Activated T-cell treated with anti-CD3 and anti-CD28 coated beads, Interleukin-2, amount 50 U/mL, for 72 hours (primary cell): Measurements from ENCODE around the gene SPDYE2. TPM values are rescaled to one million over a fixed set of nuclear protein-coding genes. Genes with fewer than 3 reads are reported as not detected.
"Not testable (repeated sequence)": the region's sequence is repeated elsewhere in the genome, so short reads cannot be mapped to it uniquely, and the experiment has no call there.

Experiments
- ATAC-seq, 2 donors: fragments of 150-1000 bp; cut with Tn5 transposase; replicated peaks in 1 of 2; 2 replicates each; pipeline ENCODE4 v1.10.0; 2021; ENCODE audit warnings: moderate library complexity in 2 of 2, mild to moderate bottlenecking in 1 of 2
- DNase-seq, 2 donors: peaks; one replicate each; pipeline ENCODE4 v3.0.0; 2021 to 2022; ENCODE audit warnings: mixed read lengths in 1 of 2
- H3K27ac Mint-ChIP-seq: one replicate; pipeline ENCODE4 v1.8.0; 2022; ENCODE audit warnings: mild to moderate bottlenecking, moderate library complexity, mixed read lengths
- H3K27me3 Mint-ChIP-seq: one replicate; pipeline ENCODE4 v1.8.0; 2022; ENCODE audit warnings: low read depth, mixed read lengths
- H3K36me3 Mint-ChIP-seq, 2 donors: one replicate each; pipeline ENCODE4 v1.8.0; 2022; ENCODE audit warnings: mixed read lengths in 2 of 2, mild to moderate bottlenecking in 1 of 2; ENCODE audit not compliant: insufficient read depth in 2 of 2
- H3K4me1 Mint-ChIP-seq: one replicate; pipeline ENCODE4 v1.8.0; 2022; ENCODE audit warnings: low read depth, mixed read lengths
- H3K4me3 Mint-ChIP-seq, 2 donors: one replicate each; pipeline ENCODE4 v1.8.0; 2022; ENCODE audit warnings: mild to moderate bottlenecking in 2 of 2, mixed read lengths in 2 of 2, moderate library complexity in 2 of 2
- H3K9me3 Mint-ChIP-seq, 2 donors: one replicate each; pipeline ENCODE4 v1.8.0; 2022; ENCODE audit warnings: mixed read lengths in 2 of 2
- total RNA-seq, 2 donors: library from RNA; stranded (reverse); gene quantifications; one replicate each; pipeline ENCODE4 v1.2.3, GENCODE V29; 2022

SPDYE2 gene
- total RNA-seq, 2 donors from 2014 or later, result not detected

DNA sequence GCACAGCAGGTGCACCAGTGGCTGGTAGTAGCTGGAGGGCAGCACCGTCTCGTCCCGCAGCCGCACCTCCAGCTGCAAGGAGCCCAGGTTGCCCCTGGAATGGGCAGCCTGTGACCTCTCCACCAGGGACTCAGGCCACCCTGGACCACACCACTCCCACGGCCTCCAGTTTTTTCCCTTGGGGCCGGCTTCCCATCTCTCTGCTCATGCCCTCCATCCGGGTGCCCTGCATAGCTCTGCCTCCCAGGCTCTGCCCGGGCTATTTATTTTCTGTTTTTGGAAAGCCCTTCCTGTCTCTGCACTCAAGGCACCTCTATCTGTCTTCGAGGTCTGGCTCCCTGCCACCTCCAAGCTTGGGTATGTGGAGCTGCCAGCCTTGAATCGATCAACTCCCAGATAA is 45.0 kb downstream of the SPDYE2 start:
- not testable (repeated sequence) for H3K9me3 Mint-ChIP-seq, DNase-seq, H3K4me3 Mint-ChIP-seq

DNA sequence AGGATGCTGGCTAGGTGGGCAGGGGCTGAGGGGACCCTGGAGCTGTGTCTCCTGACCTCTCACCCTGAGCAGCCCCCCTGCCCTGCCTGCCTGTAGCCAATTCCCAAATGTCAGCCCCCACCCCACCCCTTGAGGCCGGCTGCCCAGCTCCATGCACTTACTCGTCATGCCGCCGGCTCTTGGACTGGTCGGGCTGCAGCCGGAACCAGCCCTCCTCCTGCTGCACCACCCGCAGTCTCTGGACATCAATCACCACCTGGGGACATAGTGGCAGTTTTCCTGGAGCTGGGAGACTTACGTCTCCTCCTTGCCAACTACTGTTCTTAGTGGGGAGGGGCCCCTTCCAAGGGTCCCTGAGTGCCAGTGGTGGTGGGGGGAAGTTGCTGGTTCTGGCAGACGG is 48.7 kb downstream of the SPDYE2 start:
- not testable (repeated sequence) for H3K27me3 Mint-ChIP-seq, H3K4me3 Mint-ChIP-seq, H3K4me1 Mint-ChIP-seq, H3K27ac Mint-ChIP-seq, ATAC-seq, H3K9me3 Mint-ChIP-seq, DNase-seq, H3K36me3 Mint-ChIP-seq

More for the DNA sequence above, 45.0 kb downstream of the SPDYE2 start:
- ATAC-seq, H3K27me3 Mint-ChIP-seq, H3K36me3 Mint-ChIP-seq, H3K27ac Mint-ChIP-seq, H3K4me1 Mint-ChIP-seq: not testable (repeated sequence)

- not testable (repeated sequence) for H3K27ac Mint-ChIP-seq, H3K9me3 Mint-ChIP-seq, H3K4me3 Mint-ChIP-seq, H3K27me3 Mint-ChIP-seq, DNase-seq, H3K4me1 Mint-ChIP-seq, H3K36me3 Mint-ChIP-seq
- ATAC-seq, result peak in 1 of 2 donors; percentile 23
These were observed 51.3 kb downstream of the SPDYE2 start for GRCh38 chr7:102602317-102602716.

GRCh38 chr7:102604431-102605145 is 53.6 kb downstream of the SPDYE2 start:
- H3K36me3 Mint-ChIP-seq, H3K4me3 Mint-ChIP-seq, H3K9me3 Mint-ChIP-seq, ATAC-seq, H3K27ac Mint-ChIP-seq, H3K27me3 Mint-ChIP-seq, H3K4me1 Mint-ChIP-seq, DNase-seq: not testable (repeated sequence)

DNA sequence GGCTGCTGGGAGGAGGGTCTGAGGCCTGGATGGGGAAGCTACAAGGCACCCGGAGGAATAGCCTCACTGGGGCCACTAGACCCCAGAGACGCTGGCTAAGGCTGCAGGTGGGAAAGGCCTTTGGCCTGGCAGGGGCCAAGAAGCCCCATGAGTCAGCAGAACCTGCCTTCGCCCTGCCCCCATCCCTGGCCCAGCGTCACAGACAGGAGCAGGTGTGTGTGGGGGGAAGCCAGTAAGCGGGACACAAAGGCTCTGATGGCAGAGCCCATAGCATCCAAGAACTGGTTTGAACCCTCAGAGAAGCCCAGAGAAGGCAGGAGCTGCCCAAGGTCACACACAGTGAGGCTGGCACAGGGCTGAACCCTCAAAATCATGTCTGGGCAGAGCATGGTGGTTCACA is 55.8 kb downstream of the SPDYE2 start:
- H3K36me3 Mint-ChIP-seq, H3K4me1 Mint-ChIP-seq, H3K9me3 Mint-ChIP-seq: not testable (repeated sequence)

GRCh38 chr7:102609734-102610133 is 58.7 kb downstream of the SPDYE2 start:
- H3K4me3 Mint-ChIP-seq, H3K9me3 Mint-ChIP-seq, H3K36me3 Mint-ChIP-seq, DNase-seq, H3K4me1 Mint-ChIP-seq, ATAC-seq, H3K27ac Mint-ChIP-seq, H3K27me3 Mint-ChIP-seq: not testable (repeated sequence)

More for the DNA sequence above, 55.8 kb downstream of the SPDYE2 start:
- not testable (repeated sequence) for H3K27me3 Mint-ChIP-seq, DNase-seq, ATAC-seq, H3K27ac Mint-ChIP-seq, H3K4me3 Mint-ChIP-seq

- H3K27me3 Mint-ChIP-seq, ATAC-seq, H3K9me3 Mint-ChIP-seq, H3K36me3 Mint-ChIP-seq, DNase-seq, H3K4me3 Mint-ChIP-seq, H3K4me1 Mint-ChIP-seq, H3K27ac Mint-ChIP-seq: not testable (repeated sequence)
These were observed 59.4 kb downstream of the SPDYE2 start for GRCh38 chr7:102610441-102610840.

GRCh38 chr7:102611013-102611674 is 60.1 kb downstream of the SPDYE2 start:
- DNase-seq, H3K4me1 Mint-ChIP-seq, H3K27ac Mint-ChIP-seq, H3K9me3 Mint-ChIP-seq, H3K36me3 Mint-ChIP-seq, H3K27me3 Mint-ChIP-seq, H3K4me3 Mint-ChIP-seq: not testable (repeated sequence)
- ATAC-seq, result peak; percentile 76 to 78

DNA sequence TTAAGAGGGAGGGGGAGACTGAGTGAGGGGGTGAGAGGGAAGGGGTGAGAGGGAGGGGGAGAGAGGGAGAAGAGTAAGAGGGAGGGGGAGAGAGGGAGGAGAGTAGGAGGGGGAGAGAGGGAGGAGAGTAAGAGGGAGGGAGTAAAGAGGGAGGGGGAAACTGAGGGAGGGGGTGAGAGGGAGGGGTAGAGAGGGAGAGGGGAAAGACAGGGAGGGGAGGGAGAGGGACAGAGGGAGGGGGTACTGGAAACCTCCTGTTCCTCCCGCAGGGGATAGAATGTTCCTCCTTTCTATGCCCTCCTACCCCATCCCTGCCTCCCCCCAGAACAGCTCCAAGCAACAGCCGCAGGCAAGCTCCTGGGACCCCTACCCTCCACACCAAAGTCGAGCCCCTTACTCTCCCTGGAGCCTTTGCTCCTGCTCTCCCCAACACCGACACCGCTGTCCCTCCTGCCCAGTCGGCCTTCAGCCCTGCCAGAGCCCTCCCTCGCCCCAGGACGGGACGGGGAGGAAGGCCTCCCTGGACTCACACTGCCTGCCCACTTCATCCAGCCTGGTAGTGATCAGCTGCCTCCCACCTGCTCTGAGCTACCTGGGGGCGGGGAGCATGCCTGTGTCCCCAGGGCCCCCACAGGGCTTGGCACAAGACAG is 60.8 kb downstream of the SPDYE2 start:
- not testable (repeated sequence) for H3K27me3 Mint-ChIP-seq, H3K9me3 Mint-ChIP-seq, H3K27ac Mint-ChIP-seq, H3K4me1 Mint-ChIP-seq, DNase-seq, H3K4me3 Mint-ChIP-seq, H3K36me3 Mint-ChIP-seq, ATAC-seq

Other genes with a start within 250 kb of the SPDYE2 start
- not detected for gene SPDYE6, start 194.8 kb upstream of the SPDYE2 start, total RNA-seq
- gene PRKRIP1, start 154.9 kb upstream of the SPDYE2 start, total RNA-seq, result 10 to 100 TPM; 30.6 to 35.7 TPM
- gene ORAI2, start 117.7 kb upstream of the SPDYE2 start, total RNA-seq, result 10 to 100 TPM; 37.8 to 42.2 TPM
- gene ALKBH4, start 86.4 kb upstream of the SPDYE2 start, total RNA-seq, result 10 to 100 TPM in 1 of 2 donors, 1 to 10 TPM in 1; 9.1 to 11.8 TPM
- 10 to 100 TPM; 13.1 to 13.6 TPM for gene LRWD1, start 86.2 kb upstream of the SPDYE2 start, total RNA-seq
- 10 to 100 TPM; 40.5 to 53.5 TPM for gene POLR2J, start 72.3 kb upstream of the SPDYE2 start, total RNA-seq
- 10 to 100 TPM; 20.0 to 29.8 TPM for gene RASA4B, start 33.4 kb upstream of the SPDYE2 start, total RNA-seq
- gene UPK3BL2, start 7.5 kb upstream of the SPDYE2 start, total RNA-seq, result 10 to 100 TPM; 24.8 to 37.9 TPM
- 10 to 100 TPM; 37.5 to 67.1 TPM for gene POLR2J3, start 21.4 kb downstream of the SPDYE2 start, total RNA-seq
- 10 to 100 TPM; 52.0 to 79.2 TPM for gene RASA4, start 65.5 kb downstream of the SPDYE2 start, total RNA-seq
- gene UPK3BL1, start 91.6 kb downstream of the SPDYE2 start, total RNA-seq, result 10 to 100 TPM; 13.3 to 58.8 TPM
- gene SPDYE2B, start 99.1 kb downstream of the SPDYE2 start, total RNA-seq, result not detected
- 10 to 100 TPM; 11.4 to 23.4 TPM for gene POLR2J2, start 120.4 kb downstream of the SPDYE2 start, total RNA-seq
- gene FAM185A, start 197.8 kb downstream of the SPDYE2 start, total RNA-seq, result 1 to 10 TPM; 7.0 to 8.3 TPM